CD14-positive monocyte (primary cell): ENCODE data around the gene ACBD6. TPM values are rescaled to one million over a fixed set of nuclear protein-coding genes. Genes with fewer than 3 reads are reported as not detected.

ENCODE experiments used
- DNase-seq, 3 donors: peaks; one replicate each; pipeline ENCODE4 v3.0.0-alpha.2; 2011 to 2022
- H2AFZ ChIP-seq: 2 replicates; pipeline ENCODE4 v1.6.0; 2012; ENCODE audit warnings: mild to moderate bottlenecking, low read depth, low read length, inconsistent platforms; ENCODE audit not compliant: insufficient read depth, poor library complexity, severe bottlenecking
- H3K27ac ChIP-seq, 2 donors: 1 replicate in 1 of 2; 2 replicates in 1 of 2; pipeline ENCODE4 v1.5.1; 2012 to 2013; ENCODE audit warnings: low read length in 2 of 2, control low read depth in 1 of 2, inconsistent platforms in 1 of 2, low read depth in 1 of 2, mild to moderate bottlenecking in 1 of 2
- H3K27me3 ChIP-seq, 2 donors: one replicate each; pipeline versions ENCODE4 v1.6.0 to v1.6.1; 2011 to 2013; ENCODE audit warnings: low read length in 2 of 2; ENCODE audit not compliant: control insufficient read depth in 2 of 2, insufficient read depth in 2 of 2
- H3K36me3 ChIP-seq, 2 donors: replicated peaks in 1 of 2; 1 replicate in 1 of 2; 2 replicates in 1 of 2; pipeline versions ENCODE4 v1.5.1 to v1.6.1; 2012 to 2013; ENCODE audit warnings: low read length in 2 of 2, control low read depth in 1 of 2, inconsistent platforms in 1 of 2, mild to moderate bottlenecking in 1 of 2; ENCODE audit not compliant: insufficient read depth in 2 of 2, control insufficient read depth in 1 of 2
- H3K4me1 ChIP-seq, 2 donors: 1 replicate in 1 of 2; 2 replicates in 1 of 2; pipeline versions ENCODE4 v1.5.1 to v1.6.1; 2012 to 2013; ENCODE audit warnings: low read length in 2 of 2, control low read depth in 1 of 2, inconsistent platforms in 1 of 2, mild to moderate bottlenecking in 1 of 2, moderate library complexity in 1 of 2; ENCODE audit not compliant: insufficient read depth in 2 of 2, control insufficient read depth in 1 of 2
- H3K4me2 ChIP-seq: replicated peaks from 2 replicates; pipeline ENCODE3; 2012; ENCODE audit warnings: low read length, moderate library complexity, mild to moderate bottlenecking; ENCODE audit not compliant: poor library complexity, severe bottlenecking; ENCODE audit errors: extremely low read depth
- H3K4me3 ChIP-seq, 3 experiments: fragments of 200-600 bp in 1 of 3; sonication (generic) in 1 of 3; replicated peaks in 1 of 3; 1 replicate in 2 of 3; 2 replicates in 1 of 3; pipeline ENCODE4 v1.5.1; 2011 to 2013; ENCODE audit warnings: low read length in 3 of 3, mild to moderate bottlenecking in 3 of 3, control low read depth in 2 of 3, low read depth in 2 of 3, inconsistent platforms in 1 of 3, moderate library complexity in 1 of 3
- H3K79me2 ChIP-seq: 2 replicates; pipeline ENCODE4 v1.6.0; 2012; ENCODE audit warnings: mild to moderate bottlenecking, control low read depth, inconsistent platforms, low read length, moderate library complexity; ENCODE audit not compliant: insufficient read depth
- H3K9ac ChIP-seq: 2 replicates; pipeline ENCODE4 v1.6.0; 2017; ENCODE audit warnings: low read length, mild to moderate bottlenecking; ENCODE audit not compliant: insufficient read depth, poor library complexity, severe bottlenecking
- H3K9me3 ChIP-seq, 2 donors: replicated peaks in 1 of 2; 1 replicate in 1 of 2; 2 replicates in 1 of 2; pipeline versions ENCODE4 v1.5.1 to v1.6.1; 2012 to 2013; ENCODE audit warnings: low read length in 2 of 2, control low read depth in 1 of 2; ENCODE audit not compliant: control insufficient read depth in 1 of 2, insufficient read depth in 1 of 2
- H4K20me1 ChIP-seq: 2 replicates; pipeline ENCODE4 v1.6.0; 2012; ENCODE audit warnings: mild to moderate bottlenecking, low read length, control low read depth, moderate library complexity; ENCODE audit not compliant: insufficient read depth
- H3K27ac Mint-ChIP-seq, 7 donors: one replicate each; pipeline ENCODE4 v1.8.0; 2020; ENCODE audit warnings: mild to moderate bottlenecking in 7 of 7, mixed read lengths in 7 of 7, moderate library complexity in 6 of 7, inconsistent platforms in 2 of 7
- H3K27me3 Mint-ChIP-seq, 3 donors: one replicate each; pipeline ENCODE4 v1.8.0; 2021 to 2022; ENCODE audit warnings: low read depth in 3 of 3, mild to moderate bottlenecking in 3 of 3, mixed read lengths in 3 of 3, moderate library complexity in 3 of 3, inconsistent platforms in 1 of 3
- H3K36me3 Mint-ChIP-seq, 2 donors: one replicate each; pipeline ENCODE4 v1.8.0; 2020; ENCODE audit warnings: mixed read lengths in 2 of 2, inconsistent platforms in 1 of 2, mild to moderate bottlenecking in 1 of 2
- H3K4me1 Mint-ChIP-seq: one replicate; pipeline ENCODE4 v1.8.0; 2020; ENCODE audit warnings: mild to moderate bottlenecking, mixed read lengths
- H3K4me3 Mint-ChIP-seq, 2 donors: one replicate each; pipeline ENCODE4 v1.8.0; 2020; ENCODE audit warnings: mild to moderate bottlenecking in 2 of 2, mixed read lengths in 2 of 2, moderate library complexity in 1 of 2
- H3K9me3 Mint-ChIP-seq, 7 donors: one replicate each; pipeline ENCODE4 v1.8.0; 2020 to 2022; ENCODE audit warnings: mixed read lengths in 7 of 7, mild to moderate bottlenecking in 6 of 7, moderate library complexity in 6 of 7, inconsistent platforms in 2 of 7
- WGBS: methylation state at CpG from one replicate; pipeline ENCODE4 v1.1.5; 2013; ENCODE audit warnings: missing lambda C conversion rate; ENCODE audit not compliant: insufficient coverage; 5-methylcytosine and 5-hydroxymethylcytosine counted together
- intact Hi-C, 2 donors: fragments of 100-400 bp; cut with micrococcal nuclease; formaldehyde crosslinking; loops; one replicate each; pipeline versions ENCODE4 v1.15.0 to v1.15.1; 2023
- polyA plus RNA-seq, 3 donors: library from polyadenylated mRNA; depleted of rRNA in 1 of 3; unstranded in 2 of 3; stranded (reverse) in 1 of 3; fragments of 300-500 nt in 2 of 3; fragments of >200 nt in 1 of 3; fragmentation: Illumina TruSeq in 2 of 3; gene quantifications; 1 replicate in 2 of 3; 2 replicates in 1 of 3; pipeline ENCODE4 v1.2.3, GENCODE V29; 2012 to 2021
- TF ChIP-seq, protein P1 (sequence below): fragments of 200-600 bp; IDR thresholded peaks from one replicate; pipeline ENCODE4 v1.8.0; 2022; ENCODE audit warnings: antibody characterized with exemption, mild to moderate bottlenecking

ACBD6 gene
- polyA plus RNA-seq, 3 donors, result 19.3 to 35.3 (median 19.7) TPM

DNA sequence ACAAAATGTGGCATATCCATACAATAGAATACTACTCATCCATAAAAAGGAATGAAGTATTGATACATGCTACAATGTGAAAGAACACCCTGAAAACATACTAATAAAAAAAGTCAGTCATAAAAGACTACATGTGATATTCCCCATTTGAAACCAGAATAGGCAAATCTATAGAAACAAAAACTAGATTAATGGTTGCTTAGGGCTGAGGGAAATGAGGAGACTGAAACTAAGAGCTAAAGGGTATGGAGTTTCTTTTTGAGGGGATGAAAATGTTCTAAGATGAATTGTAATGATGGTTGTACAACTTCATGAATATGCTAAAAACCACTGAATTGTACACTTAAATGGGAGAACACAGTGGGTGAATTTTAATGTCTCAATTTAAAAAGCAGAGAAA, 50.9 kb downstream of the ACBD6 start:
- Histone ChIP-seq H3K79me2 (peaks cover 7% of the 10 kb centered on the region), H3K27me3 (no peaks in the 10 kb centered on the region), H3K9me3 (peaks cover 4 to 6% of the 10 kb centered on the region in 2 donors), H3K4me1 (no peaks in the 10 kb centered on the region), H3K4me2 (no peak overlapping the region), H4K20me1 (no peaks in the 10 kb centered on the region), H3K9ac (no peak overlapping the region), H2AFZ (no peak overlapping the region), H3K27ac (no peak overlapping the region), H3K4me3 (no peak overlapping the region), H3K36me3 (peaks cover 0 to 11% of the 10 kb centered on the region in 2 donors)
- Mint-ChIP-seq H3K4me1 (peaks cover 2% of the 10 kb centered on the region), H3K9me3 (peaks cover 7 to 29% (median 22%) of the 10 kb centered on the region in 7 donors), H3K36me3 (peaks cover 29 to 34% of the 10 kb centered on the region in 2 donors), H3K4me3 (no peak overlapping the region), H3K27me3 (no peaks in the 10 kb centered on the region), H3K27ac (peak overlapping the region in 1 of 7 donors; percentile 63)
- intact Hi-C loops, result no loop called here
- TF ChIP-seq, protein P1, sequence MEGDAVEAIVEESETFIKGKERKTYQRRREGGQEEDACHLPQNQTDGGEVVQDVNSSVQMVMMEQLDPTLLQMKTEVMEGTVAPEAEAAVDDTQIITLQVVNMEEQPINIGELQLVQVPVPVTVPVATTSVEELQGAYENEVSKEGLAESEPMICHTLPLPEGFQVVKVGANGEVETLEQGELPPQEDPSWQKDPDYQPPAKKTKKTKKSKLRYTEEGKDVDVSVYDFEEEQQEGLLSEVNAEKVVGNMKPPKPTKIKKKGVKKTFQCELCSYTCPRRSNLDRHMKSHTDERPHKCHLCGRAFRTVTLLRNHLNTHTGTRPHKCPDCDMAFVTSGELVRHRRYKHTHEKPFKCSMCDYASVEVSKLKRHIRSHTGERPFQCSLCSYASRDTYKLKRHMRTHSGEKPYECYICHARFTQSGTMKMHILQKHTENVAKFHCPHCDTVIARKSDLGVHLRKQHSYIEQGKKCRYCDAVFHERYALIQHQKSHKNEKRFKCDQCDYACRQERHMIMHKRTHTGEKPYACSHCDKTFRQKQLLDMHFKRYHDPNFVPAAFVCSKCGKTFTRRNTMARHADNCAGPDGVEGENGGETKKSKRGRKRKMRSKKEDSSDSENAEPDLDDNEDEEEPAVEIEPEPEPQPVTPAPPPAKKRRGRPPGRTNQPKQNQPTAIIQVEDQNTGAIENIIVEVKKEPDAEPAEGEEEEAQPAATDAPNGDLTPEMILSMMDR, result no peak
- DNase-seq, result no peak

DNA sequence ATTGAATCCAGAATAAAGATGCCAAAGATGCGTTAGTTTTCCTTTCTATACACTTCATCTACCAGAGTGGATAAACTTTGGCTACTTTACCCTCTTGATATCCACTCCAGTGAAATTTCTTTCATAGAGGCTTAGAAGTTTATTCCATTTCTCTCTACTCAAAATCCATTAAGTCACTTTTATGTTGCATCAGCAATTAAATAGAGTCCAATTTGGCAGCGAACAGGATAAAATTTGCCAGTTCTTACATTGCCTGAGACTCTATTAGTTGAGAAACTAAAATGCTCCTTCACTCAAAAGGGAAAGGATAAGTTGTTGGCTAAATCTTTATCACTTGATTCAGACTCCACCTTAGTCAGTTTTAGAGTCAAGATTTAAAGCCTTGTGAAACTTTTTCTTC, 57.9 kb downstream of the ACBD6 start:
- Mint-ChIP-seq H3K4me3 (no peak overlapping the region), H3K27ac (no peak overlapping the region), H3K27me3 (no peaks in the 10 kb centered on the region), H3K9me3 (peaks cover 4 to 15% (median 7%) of the 10 kb centered on the region in 7 donors), H3K4me1 (no peaks in the 10 kb centered on the region), H3K36me3 (peaks cover 5 to 7% of the 10 kb centered on the region in 2 donors)
- Histone ChIP-seq H2AFZ (no peak overlapping the region), H3K4me1 (no peaks in the 10 kb centered on the region), H3K27ac (no peak overlapping the region), H3K9ac (no peak overlapping the region), H3K36me3 (no peaks in the 10 kb centered on the region), H3K79me2 (peaks cover 8% of the 10 kb centered on the region), H3K27me3 (no peaks in the 10 kb centered on the region), H3K9me3 (no peaks in the 10 kb centered on the region), H4K20me1 (no peaks in the 10 kb centered on the region), H3K4me2 (no peak overlapping the region), H3K4me3 (no peak overlapping the region)
- intact Hi-C loops, result no loop called here
- DNase-seq, result no peak
- TF ChIP-seq, protein P1, result no peak
- no CpG with 5 or more reads among the region's 2 CpGs for WGBS
